Measurements from ENCODE around the gene OR8D2. TPM values are rescaled to one million over a fixed set of nuclear protein-coding genes. Genes with fewer than 3 reads are reported as not detected.
A peak's percentile ranks its signal among the peaks of the same experiment; 100 is the strongest.

OR8D2 gene
- total and polyA plus RNA-seq, 2 of the 4 experiments (the other 2 are of a cell fraction): not detected

DNA sequence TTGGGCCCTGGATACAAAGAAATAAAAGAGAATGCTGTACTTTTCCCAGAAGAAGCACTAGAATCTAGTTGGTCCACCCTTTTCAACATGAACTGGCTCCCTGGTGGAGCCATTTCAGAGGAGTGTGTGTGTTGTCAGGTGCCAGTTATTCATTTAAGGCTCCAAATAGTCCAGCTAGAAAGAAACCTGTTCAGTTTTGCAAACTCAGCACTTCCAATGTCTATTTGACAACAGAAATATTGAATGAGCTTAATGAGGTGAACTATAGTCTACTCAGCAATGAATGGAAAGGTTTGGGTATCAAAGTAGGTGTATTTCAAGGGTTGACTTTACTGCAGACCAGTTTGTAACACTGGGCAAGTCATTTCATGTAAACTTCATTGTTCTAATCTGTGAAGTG, 8.3 kb downstream of the OR8D2 start:
- no peak overlapping the region for H3K14ac ChIP-seq (replicated peaks; ENCODE audit: low read depth, low read length)
- peak overlapping the region; percentile 76; the same call in 1 of the 3 replicates for H2BK15ac ChIP-seq (ENCODE audit: low read depth, low read length)
- H3K9me1 ChIP-seq (ENCODE audit: insufficient read depth, low read length): no peaks in the 10 kb centered on the region
- dilution Hi-C loops (cut with HindIII; ENCODE audit: low sequenced_read_pairs, unreplicated experiment) (no loop called here), in situ Hi-C loops (cut with MboI; ENCODE audit: low sequenced_read_pairs) (loop anchor here (10.0 kb wide), 1 partner anchor 237 kb away; no protein-coding TSS in a partner anchor), intact Hi-C loops (cut with micrococcal nuclease) (no loop called here)
- DNase-seq (no peak), ATAC-seq (ENCODE audit: low read depth) (no peak)
- H3K9ac ChIP-seq (ENCODE audit: low read depth, low read length): no peak overlapping the region
- CTCF ChIA-PET: interaction anchor here (0.6 kb wide), 1 partner anchor 155 kb away, joined by 3 read pairs; no protein-coding TSS in a partner anchor
- BruUV-seq (replicated peaks): no TSS peak
- 0 out of 2 replicates have a peak overlapping the region, but pooled peaks have one; percentile 26 for H2AK5ac ChIP-seq (ENCODE audit: low read depth, low read length)
- H4K91ac ChIP-seq (ENCODE audit: insufficient read depth, low read depth, low read length): peak overlapping the region; percentile 37
- no peak overlapping the region for H2BK20ac ChIP-seq (ENCODE audit: low read depth, low read length)
- H2AK9ac ChIP-seq (replicated peaks; ENCODE audit: low read depth, low read length, poor library complexity): no peak overlapping the region
- H3K4ac ChIP-seq (ENCODE audit: low read depth, low read length): no peak overlapping the region
- H3K27me3 ChIP-seq (ENCODE audit: control insufficient read depth, insufficient read depth, low read length): no peaks in the 10 kb centered on the region
- no peak overlapping the region for H3K56ac ChIP-seq (ENCODE audit: extremely low read depth, insufficient read depth, low read length)
- peak overlapping the region; percentile 11; the same call in 1 of the 2 replicates for H3K18ac ChIP-seq (ENCODE audit: low read depth, low read length)
- H3K4me2 ChIP-seq (ENCODE audit: low read depth, low read length): no peak overlapping the region
- H3K23ac ChIP-seq (ENCODE audit: low read depth, low read length): no peak overlapping the region
- no peak overlapping the region for H2BK5ac ChIP-seq (ENCODE audit: low read depth, low read length, poor library complexity, severe bottlenecking)
- H3K27ac ChIP-seq (ENCODE audit: insufficient read depth, low read length): no peak overlapping the region
- peak overlapping the region; percentile 32; the same call in 1 of the 2 replicates for H2BK120ac ChIP-seq (ENCODE audit: low read depth, low read length)
- no peaks in the 10 kb centered on the region for H3K79me1 ChIP-seq (ENCODE audit: low read depth in 1 of 2, low read length in 2 of 2)
- no peaks in the 10 kb centered on the region for H4K20me1 ChIP-seq (ENCODE audit: insufficient read depth, low read length)
- H3K36me3 ChIP-seq (ENCODE audit: control insufficient read depth, insufficient read depth, low read length): no peaks in the 10 kb centered on the region
- POLR2A ChIA-PET (ENCODE audit: unreplicated experiment): no interaction called here
- H3K9me3 ChIP-seq (ENCODE audit: control insufficient read depth, insufficient read depth, low read length): no peaks in the 10 kb centered on the region
- TF ChIP-seq RAD21 (IDR thresholded peaks at IDR 0.05; ENCODE audit: low read length) (no peak), MAFK (IDR thresholded peaks at IDR 0.05; ENCODE audit: low read depth, low read length) (peak; percentile 92), FOS (IDR thresholded peaks at IDR 0.05; ENCODE audit: low read depth, low read length) (no peak), RFX5 (IDR thresholded peaks at IDR 0.05; ENCODE audit: low read depth, low read length) (no peak), MXI1 (IDR thresholded peaks at IDR 0.05; ENCODE audit: borderline replicate concordance, low read depth, low read length) (no peak)
- no peak overlapping the region for H3K4me3 ChIP-seq (ENCODE audit: insufficient read depth, low read depth, low read length)
- H4K5ac ChIP-seq (ENCODE audit: low read depth, low read length): no peak overlapping the region
- H2AFZ ChIP-seq (replicated peaks; ENCODE audit: low read length, poor library complexity): no peak overlapping the region
- peaks cover 2% of the 10 kb centered on the region; the same call in 1 of the 2 replicates for H3K4me1 ChIP-seq (ENCODE audit: control insufficient read depth, insufficient read depth, low read length)
- no peak overlapping the region for H4K8ac ChIP-seq (ENCODE audit: low read depth in 2 of 2, low read length in 2 of 2)

Data from IMR-90 (cell line).